ENCODE measurements around the gene ANTXR1. TPM values are rescaled to one million over a fixed set of nuclear protein-coding genes. Genes with fewer than 3 reads are reported as not detected.

The ANTXR1 gene
- total RNA-seq, 1 donor from 2014 or later: 73.4 TPM

DNA sequence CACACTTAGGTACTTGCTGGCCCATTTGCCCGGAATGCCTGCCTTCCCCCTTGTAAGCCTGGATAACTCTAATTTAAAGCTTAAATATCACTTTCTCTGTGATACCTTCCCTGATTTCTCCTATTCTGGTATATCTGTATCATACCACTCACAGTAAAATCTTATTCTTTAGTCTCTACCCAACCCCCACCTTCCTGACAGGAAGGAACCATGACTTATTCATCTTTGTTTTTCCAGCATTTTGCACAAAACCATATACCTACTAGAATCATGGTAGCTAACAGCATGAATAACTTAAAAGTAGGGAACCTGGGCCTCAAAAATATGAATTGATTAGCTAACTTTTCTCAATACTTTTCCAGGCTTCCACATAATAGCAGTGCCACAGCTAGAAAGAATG is 262.5 kb downstream of the ANTXR1 start:
- H3K27ac Mint-ChIP-seq: no peak overlapping the region
- no peak for DNase-seq (ENCODE audit: low spot score, unreplicated experiment)
- no peak overlapping the region for H3K4me3 Mint-ChIP-seq (ENCODE audit: low read depth)
- no peaks in the 10 kb centered on the region for H3K4me1 Mint-ChIP-seq (ENCODE audit: low read depth)
- no peaks in the 10 kb centered on the region for H3K36me3 Mint-ChIP-seq (ENCODE audit: insufficient read depth)
- TF ChIP-seq, protein P1, sequence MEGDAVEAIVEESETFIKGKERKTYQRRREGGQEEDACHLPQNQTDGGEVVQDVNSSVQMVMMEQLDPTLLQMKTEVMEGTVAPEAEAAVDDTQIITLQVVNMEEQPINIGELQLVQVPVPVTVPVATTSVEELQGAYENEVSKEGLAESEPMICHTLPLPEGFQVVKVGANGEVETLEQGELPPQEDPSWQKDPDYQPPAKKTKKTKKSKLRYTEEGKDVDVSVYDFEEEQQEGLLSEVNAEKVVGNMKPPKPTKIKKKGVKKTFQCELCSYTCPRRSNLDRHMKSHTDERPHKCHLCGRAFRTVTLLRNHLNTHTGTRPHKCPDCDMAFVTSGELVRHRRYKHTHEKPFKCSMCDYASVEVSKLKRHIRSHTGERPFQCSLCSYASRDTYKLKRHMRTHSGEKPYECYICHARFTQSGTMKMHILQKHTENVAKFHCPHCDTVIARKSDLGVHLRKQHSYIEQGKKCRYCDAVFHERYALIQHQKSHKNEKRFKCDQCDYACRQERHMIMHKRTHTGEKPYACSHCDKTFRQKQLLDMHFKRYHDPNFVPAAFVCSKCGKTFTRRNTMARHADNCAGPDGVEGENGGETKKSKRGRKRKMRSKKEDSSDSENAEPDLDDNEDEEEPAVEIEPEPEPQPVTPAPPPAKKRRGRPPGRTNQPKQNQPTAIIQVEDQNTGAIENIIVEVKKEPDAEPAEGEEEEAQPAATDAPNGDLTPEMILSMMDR (IDR thresholded peaks at IDR 0.05; ENCODE audit: unreplicated experiment): no peak
- H3K9me3 Mint-ChIP-seq (ENCODE audit: low read depth): no peaks in the 10 kb centered on the region
- peaks cover 15% of the 10 kb centered on the region for H3K27me3 Mint-ChIP-seq

DNA sequence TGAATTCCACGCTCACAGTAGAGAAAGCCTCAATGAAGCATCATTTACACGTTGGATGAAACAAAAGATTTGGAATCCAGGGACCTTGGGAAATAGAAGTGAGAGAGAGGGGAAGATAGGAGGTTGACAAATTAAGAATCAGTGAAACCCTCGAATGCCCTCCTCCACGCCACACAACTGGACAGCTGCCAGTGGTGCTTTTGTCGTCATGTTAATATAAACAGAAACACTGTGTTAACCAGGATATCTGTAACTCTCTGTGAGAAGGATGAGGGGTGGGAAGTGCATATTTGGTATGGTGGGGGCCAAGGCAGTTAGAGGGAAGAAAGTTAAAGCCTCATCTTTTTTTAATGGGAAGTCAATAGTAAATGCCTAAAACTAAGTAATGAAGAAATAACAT is 265.4 kb downstream of the ANTXR1 start:
- Mint-ChIP-seq H3K27ac (no peak overlapping the region), H3K9me3 (ENCODE audit: low read depth) (no peaks in the 10 kb centered on the region), H3K4me1 (ENCODE audit: low read depth) (no peaks in the 10 kb centered on the region), H3K27me3 (peaks cover 8% of the 10 kb centered on the region), H3K36me3 (ENCODE audit: insufficient read depth) (no peaks in the 10 kb centered on the region), H3K4me3 (ENCODE audit: low read depth) (no peak overlapping the region)
- DNase-seq (ENCODE audit: low spot score, unreplicated experiment): no peak
- TF ChIP-seq, protein P1 (IDR thresholded peaks at IDR 0.05; ENCODE audit: unreplicated experiment): no peak

DNA sequence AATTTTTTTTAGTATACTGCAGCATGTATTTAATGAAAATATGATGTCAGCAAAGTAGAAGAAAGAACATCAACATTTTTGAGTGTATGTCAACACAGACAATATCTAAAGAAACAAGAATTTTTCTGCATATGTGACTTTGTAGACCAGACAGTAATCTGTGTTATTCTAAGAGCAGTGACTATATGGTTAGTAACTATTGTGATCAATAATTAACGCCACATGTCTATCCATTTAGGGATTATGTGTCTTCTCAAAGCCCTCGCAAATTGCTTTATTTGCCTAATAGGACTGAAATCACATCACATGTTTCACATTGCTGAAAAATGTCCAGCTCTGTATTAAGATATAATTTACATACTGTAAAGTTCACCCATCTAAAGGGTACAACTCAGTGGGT is 266.2 kb downstream of the ANTXR1 start:
- H3K9me3 Mint-ChIP-seq (ENCODE audit: low read depth): no peaks in the 10 kb centered on the region
- H3K36me3 Mint-ChIP-seq (ENCODE audit: insufficient read depth): no peaks in the 10 kb centered on the region
- no peak overlapping the region for H3K27ac Mint-ChIP-seq
- H3K4me3 Mint-ChIP-seq (ENCODE audit: low read depth): no peak overlapping the region
- no peaks in the 10 kb centered on the region for H3K4me1 Mint-ChIP-seq (ENCODE audit: low read depth)
- TF ChIP-seq, protein P1 (IDR thresholded peaks at IDR 0.05; ENCODE audit: unreplicated experiment): no peak
- H3K27me3 Mint-ChIP-seq: peaks cover 3% of the 10 kb centered on the region
- DNase-seq (ENCODE audit: low spot score, unreplicated experiment): no peak

DNA sequence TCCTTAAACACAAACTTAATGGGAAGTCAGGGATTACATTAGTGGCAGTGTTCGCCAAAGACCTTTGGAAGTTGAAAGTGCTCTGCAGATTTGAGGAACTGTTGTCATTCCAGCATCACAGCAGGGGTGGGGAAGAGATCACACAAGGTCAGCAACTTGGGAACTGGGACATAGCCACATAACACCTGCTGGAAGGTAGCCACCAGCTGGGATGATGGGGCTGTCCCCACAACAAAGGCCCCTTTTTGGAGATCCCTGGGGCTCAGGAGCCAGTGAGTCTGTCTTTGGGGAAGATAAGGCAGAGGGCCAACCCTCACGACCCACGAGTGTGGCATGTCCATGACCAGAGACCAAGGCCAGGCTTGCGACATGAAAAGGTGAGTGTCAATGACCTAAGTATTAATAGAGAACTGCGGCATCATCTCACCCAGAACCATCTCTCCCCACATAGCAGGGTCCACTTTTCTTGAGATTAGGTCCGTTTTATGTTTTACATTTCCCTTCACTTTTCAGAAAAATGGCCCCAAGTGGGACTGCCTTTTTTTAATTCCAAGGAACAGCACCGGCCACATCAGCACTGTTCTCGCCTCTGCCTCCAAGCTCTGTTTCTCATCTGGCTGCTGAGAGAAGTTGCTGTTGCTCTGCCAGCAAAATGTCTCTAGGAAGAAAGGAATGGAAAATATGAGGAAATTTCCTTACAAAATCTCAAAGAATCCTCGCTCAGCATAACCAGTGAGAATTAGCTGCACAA is 267.1 kb downstream of the ANTXR1 start:
- no peaks in the 10 kb centered on the region for H3K4me1 Mint-ChIP-seq (ENCODE audit: low read depth)
- DNase-seq (ENCODE audit: low spot score, unreplicated experiment): no peak
- TF ChIP-seq, protein P1 (IDR thresholded peaks at IDR 0.05; ENCODE audit: unreplicated experiment): no peak
- no peaks in the 10 kb centered on the region for H3K9me3 Mint-ChIP-seq (ENCODE audit: low read depth)
- H3K4me3 Mint-ChIP-seq (ENCODE audit: low read depth): no peak overlapping the region
- H3K36me3 Mint-ChIP-seq (ENCODE audit: insufficient read depth): no peaks in the 10 kb centered on the region
- H3K27me3 Mint-ChIP-seq: peaks cover 3% of the 10 kb centered on the region
- H3K27ac Mint-ChIP-seq: no peak overlapping the region

DNA sequence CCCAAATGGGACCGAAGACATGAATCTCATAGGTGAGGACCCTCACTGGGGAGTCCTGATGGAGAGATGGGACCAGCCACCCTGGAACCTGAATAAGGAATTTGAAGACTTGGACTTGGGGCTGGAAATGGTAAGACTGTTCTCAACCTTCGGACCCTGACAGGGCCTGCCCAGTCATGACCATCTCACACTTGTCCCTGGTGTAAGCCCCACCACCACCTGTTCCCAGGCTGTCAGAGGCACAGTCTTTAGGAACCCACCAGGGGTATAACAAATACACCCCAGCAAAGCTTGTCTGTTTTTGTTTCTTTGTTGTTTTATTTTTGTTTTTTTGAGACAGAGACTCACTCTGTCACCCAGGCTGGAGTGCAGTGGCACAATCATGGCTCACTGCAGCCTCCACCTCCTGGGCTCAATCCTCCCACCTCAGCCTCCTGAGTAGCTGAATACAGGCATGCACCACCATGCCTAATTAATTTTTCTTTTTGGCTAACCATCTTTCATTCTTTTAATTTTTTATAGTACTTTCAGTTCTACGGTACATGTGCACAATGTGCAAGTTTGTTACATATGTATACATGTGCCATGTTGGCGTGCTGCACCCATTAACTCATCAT is 267.9 kb downstream of the ANTXR1 start:
- peaks cover 3% of the 10 kb centered on the region for H3K27me3 Mint-ChIP-seq
- no peaks in the 10 kb centered on the region for H3K4me1 Mint-ChIP-seq (ENCODE audit: low read depth)
- H3K36me3 Mint-ChIP-seq (ENCODE audit: insufficient read depth): no peaks in the 10 kb centered on the region
- no peak overlapping the region for H3K27ac Mint-ChIP-seq
- DNase-seq (ENCODE audit: low spot score, unreplicated experiment): no peak
- TF ChIP-seq, protein P1 (IDR thresholded peaks at IDR 0.05; ENCODE audit: unreplicated experiment): no peak
- no peak overlapping the region for H3K4me3 Mint-ChIP-seq (ENCODE audit: low read depth)
- H3K9me3 Mint-ChIP-seq (ENCODE audit: low read depth): no peaks in the 10 kb centered on the region

Data from progenitor cell of endocrine pancreas (in vitro differentiated cells).